Stomach (tissue), 9 donors: Measurements from ENCODE around the gene RAPGEF3. TPM values are rescaled to one million over a fixed set of nuclear protein-coding genes. Genes with fewer than 3 reads are reported as not detected.

ENCODE experiments used
- DNase-seq, 2 donors: peaks; one replicate each; pipeline versions ENCODE4 v3.0.0 to v3.0.0-alpha.2; 2013 to 2019
- H3K27ac ChIP-seq, 5 donors: fragments of 200-600 bp in 4 of 5; sonication (generic) in 4 of 5; one replicate each; pipeline ENCODE4 v1.5.1; 2013 to 2019; ENCODE audit warnings: mild to moderate bottlenecking in 1 of 5, moderate library complexity in 1 of 5
- H3K27me3 ChIP-seq, 3 donors: fragments of 200-600 bp; sonication (generic); one replicate each; pipeline ENCODE4 v1.5.1; 2017 to 2019; ENCODE audit warnings: mixed run types in 1 of 3
- H3K36me3 ChIP-seq, 4 donors: fragments of 200-600 bp; sonication (generic); 1 replicate in 3 of 4; 2 replicates in 1 of 4; pipeline ENCODE4 v1.5.1; 2016 to 2019
- H3K4me1 ChIP-seq, 4 donors: fragments of 200-600 bp; sonication (generic); one replicate each; pipeline ENCODE4 v1.5.1; 2016 to 2019
- H3K4me3 ChIP-seq, 4 donors: fragments of 200-600 bp; sonication (generic) in 3 of 4; one replicate each; pipeline ENCODE4 v1.5.1; 2016 to 2019; ENCODE audit warnings: mild to moderate bottlenecking in 1 of 4
- H3K9me3 ChIP-seq, 4 donors: fragments of 200-600 bp; sonication (generic); one replicate each; pipeline ENCODE4 v1.5.1; 2016 to 2019
- EP300 ChIP-seq: sonication (generic); formaldehyde crosslinking; IDR thresholded peaks from one replicate; pipeline ENCODE4 v1.6.1; 2017; ENCODE audit warnings: antibody characterized with exemption
- POLR2A ChIP-seq, 4 donors: fragments of 450-650 bp; IDR thresholded peaks; one replicate each; pipeline ENCODE4 v1.6.1; 2016; ENCODE audit warnings: antibody characterized with exemption in 4 of 4, control low read depth in 2 of 4, mild to moderate bottlenecking in 1 of 4, moderate library complexity in 1 of 4
- POLR2AphosphoS5 ChIP-seq, 3 donors: sonication (generic); formaldehyde crosslinking; IDR thresholded peaks; one replicate each; pipeline ENCODE4 v1.6.1; 2016; ENCODE audit warnings: antibody characterized with exemption in 3 of 3
- WGBS, 5 donors: extraction: QIAGEN DNeasy Blood & Tissue Kit in 3 of 5; methylation state at CpG; one replicate each; pipeline versions ENCODE4 v1.1.5 to v1.1.7; 2013 to 2018; 5-methylcytosine and 5-hydroxymethylcytosine counted together
- intact Hi-C: fragments of 100-400 bp; cut with DNase I; formaldehyde crosslinking; loops from one replicate; pipeline ENCODE4 v1.15.1; 2023; ENCODE audit warnings: low total_unique reads
- polyA plus RNA-seq, 3 donors: library from polyadenylated mRNA; stranded (reverse); fragments of 200-250 nt; gene quantifications; one replicate each; pipeline ENCODE4 v1.2.3, GENCODE V29; 2013
- total RNA-seq, 5 donors: library from RNA; depleted of rRNA; stranded (reverse); fragments of >200 nt; gene quantifications; one replicate each; pipeline versions ENCODE4 v1.1.0 to v1.2.3, GENCODE V29; 2014 to 2016
- TF ChIP-seq, protein P1 (sequence below), 7 experiments: fragments of 450-650 bp in 4 of 7; fragments of 200-600 bp in 3 of 7; sonication (generic) in 3 of 7; IDR thresholded peaks; one replicate each; pipeline ENCODE4 v1.5.1; 2016 to 2019; ENCODE audit warnings: antibody characterized with exemption in 7 of 7, control low read depth in 2 of 7, mild to moderate bottlenecking in 1 of 7
- donor health status: healthy with polysubstance abuse.
- donor health status: Bipolar disorder and iron deficiency.
- donor health status: healthy.

Gene RAPGEF3
- total and polyA plus RNA-seq, 8 donors: 15.9 to 114 (median 23.9) TPM

DNA sequence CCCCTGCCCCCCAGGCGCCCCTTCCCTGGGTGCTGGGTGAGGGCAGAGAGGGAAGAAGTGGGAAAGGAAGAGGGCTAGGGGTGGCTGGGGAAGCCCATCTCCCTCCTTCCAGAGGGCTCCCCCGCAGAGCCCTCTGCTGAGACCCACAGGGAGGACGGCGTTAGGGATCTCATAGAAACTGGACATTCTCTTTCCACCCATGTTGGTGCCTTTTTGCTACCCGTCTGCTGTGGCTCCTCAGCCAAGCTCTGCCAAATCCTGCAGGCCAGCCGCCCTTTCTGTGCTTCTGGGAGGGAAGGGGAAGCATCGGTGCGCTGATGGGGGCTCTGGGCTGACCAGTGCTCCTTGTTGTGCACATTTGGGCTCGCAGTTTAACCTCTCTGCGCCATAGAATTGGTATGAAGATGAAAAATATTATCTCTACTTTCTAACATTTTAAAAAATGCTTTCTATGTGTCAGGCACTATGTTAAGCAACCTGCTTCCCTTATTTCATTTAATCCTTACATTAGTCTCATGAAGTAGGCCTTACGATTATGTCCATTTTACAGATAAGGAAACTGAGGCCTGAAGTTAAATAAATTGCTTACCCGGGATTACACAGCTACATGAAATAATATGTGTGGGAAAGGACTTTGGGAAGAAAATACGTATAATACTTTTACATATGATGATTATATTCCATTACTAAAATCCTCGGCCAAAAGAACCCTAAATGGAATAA is 15.3 kb upstream of the RAPGEF3 start:
- 46 to 57% (median 51%) methylated on average over 13 to 14 of the region's 14 CpGs for WGBS, 5 donors
- intact Hi-C loops: no loop called here
- no peaks in the 10 kb centered on the region for H3K36me3 ChIP-seq
- peak overlapping the region; percentile 80 to 97 (median 87) for H3K4me3 ChIP-seq
- H3K9me3 ChIP-seq: no peaks in the 10 kb centered on the region
- H3K27ac ChIP-seq: peak overlapping the region in 4 of 5 donors; percentile 83 to 91 (median 88)
- no peaks in the 10 kb centered on the region for H3K27me3 ChIP-seq
- TF ChIP-seq, protein P1, sequence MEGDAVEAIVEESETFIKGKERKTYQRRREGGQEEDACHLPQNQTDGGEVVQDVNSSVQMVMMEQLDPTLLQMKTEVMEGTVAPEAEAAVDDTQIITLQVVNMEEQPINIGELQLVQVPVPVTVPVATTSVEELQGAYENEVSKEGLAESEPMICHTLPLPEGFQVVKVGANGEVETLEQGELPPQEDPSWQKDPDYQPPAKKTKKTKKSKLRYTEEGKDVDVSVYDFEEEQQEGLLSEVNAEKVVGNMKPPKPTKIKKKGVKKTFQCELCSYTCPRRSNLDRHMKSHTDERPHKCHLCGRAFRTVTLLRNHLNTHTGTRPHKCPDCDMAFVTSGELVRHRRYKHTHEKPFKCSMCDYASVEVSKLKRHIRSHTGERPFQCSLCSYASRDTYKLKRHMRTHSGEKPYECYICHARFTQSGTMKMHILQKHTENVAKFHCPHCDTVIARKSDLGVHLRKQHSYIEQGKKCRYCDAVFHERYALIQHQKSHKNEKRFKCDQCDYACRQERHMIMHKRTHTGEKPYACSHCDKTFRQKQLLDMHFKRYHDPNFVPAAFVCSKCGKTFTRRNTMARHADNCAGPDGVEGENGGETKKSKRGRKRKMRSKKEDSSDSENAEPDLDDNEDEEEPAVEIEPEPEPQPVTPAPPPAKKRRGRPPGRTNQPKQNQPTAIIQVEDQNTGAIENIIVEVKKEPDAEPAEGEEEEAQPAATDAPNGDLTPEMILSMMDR (IDR thresholded peaks at IDR 0.05): no peak
- TF ChIP-seq POLR2A (IDR thresholded peaks at IDR 0.05) (no peak), EP300 (no peak), POLR2AphosphoS5 (IDR thresholded peaks at IDR 0.05) (no peak)
- DNase-seq: no peak
- peaks cover 40 to 76% (median 64%) of the 10 kb centered on the region in 4 donors for H3K4me1 ChIP-seq

DNA sequence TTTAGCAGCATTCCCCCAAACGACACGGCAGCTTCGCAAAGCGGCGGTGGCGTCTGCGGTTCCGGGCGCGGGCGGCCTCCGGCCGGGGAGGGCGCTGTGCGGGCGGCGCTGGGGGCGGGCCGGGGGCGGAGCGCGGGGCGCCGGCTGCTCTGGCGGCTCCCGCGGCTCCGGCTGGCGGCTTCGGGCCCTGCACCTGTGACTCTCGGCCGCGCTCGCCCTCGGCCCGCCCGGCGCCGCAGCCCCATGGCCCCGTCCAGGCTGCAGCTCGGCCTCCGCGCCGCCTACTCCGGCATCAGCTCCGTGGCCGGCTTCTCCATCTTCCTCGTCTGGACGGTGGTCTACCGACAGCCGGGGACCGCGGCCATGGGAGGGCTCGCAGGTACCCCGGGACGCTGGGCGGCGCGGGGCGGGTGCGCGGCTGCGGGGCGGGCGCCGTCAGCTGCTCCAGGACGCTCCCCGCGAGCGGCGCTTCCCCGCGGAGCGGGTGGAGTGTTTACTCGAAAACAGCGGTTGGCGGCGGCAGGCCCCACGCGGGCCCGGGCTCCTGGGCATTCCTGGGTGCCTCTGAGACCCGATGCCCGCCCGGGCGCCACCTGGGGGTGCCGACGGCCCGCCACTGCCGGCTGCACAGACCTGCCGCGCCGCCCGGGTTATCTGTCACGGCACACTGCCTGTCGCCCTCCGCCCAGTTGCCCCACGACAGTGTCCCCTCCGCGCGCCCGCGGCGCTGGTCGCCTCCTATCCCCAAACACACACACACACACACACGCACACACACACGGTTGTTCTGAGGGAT is 14.6 kb upstream of the RAPGEF3 start, which contains the start of gene SLC48A1:
TSS of gene SLC48A1 (plus strand) at position 177 of the 796 bp plus-strand sequence. CDS start at position 244, 67 bp downstream.
- Histone ChIP-seq H3K36me3 (no peaks in the 10 kb centered on the region), H3K27me3 (no peaks in the 10 kb centered on the region), H3K27ac (peak within 1 kb of the TSS; percentile 83 to 92 (median 90)), H3K9me3 (no peaks in the 10 kb centered on the region), H3K4me3 (peak within 1 kb of the TSS; percentile 80 to 97 (median 87)), H3K4me1 (peaks cover 34 to 68% (median 57%) of the 10 kb centered on the region in 4 donors)
- TF ChIP-seq POLR2A (IDR thresholded peaks at IDR 0.05) (no peak), POLR2AphosphoS5 (IDR thresholded peaks at IDR 0.05) (peak in 1 of 3 donors; percentile 87)
- TF ChIP-seq, protein P1 (IDR thresholded peaks at IDR 0.05): peak in 3 of 7 experiments; percentile 12 to 65 (median 27)
- WGBS, 5 donors: 0 to 1% (median 0%) methylated on average over 40 to 106 of the region's 106 CpGs
- intact Hi-C loops: no loop called here
- peak; percentile 83 to 92 for DNase-seq

DNA sequence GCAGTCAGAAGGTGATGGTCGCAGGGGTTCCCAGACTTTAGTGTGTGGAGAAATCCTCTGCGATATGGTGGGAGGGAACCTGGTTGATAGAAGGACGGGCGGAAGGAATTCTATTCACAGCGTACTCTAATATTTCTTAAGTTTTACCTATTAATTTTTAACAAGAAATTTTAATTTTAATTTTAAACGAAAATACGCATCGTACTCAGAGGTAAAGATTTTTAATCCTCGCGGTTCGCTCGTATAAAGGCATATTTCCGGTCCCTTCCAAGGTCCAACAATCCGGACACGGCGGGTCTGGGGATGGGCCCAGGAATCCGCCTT is 14.0 kb upstream of the RAPGEF3 start:
- H3K4me1 ChIP-seq: peaks cover 29 to 62% (median 52%) of the 10 kb centered on the region in 4 donors
- TF ChIP-seq, protein P1 (IDR thresholded peaks at IDR 0.05): peak in 1 of 7 experiments; percentile 10
- TF ChIP-seq POLR2AphosphoS5 (IDR thresholded peaks at IDR 0.05): no peak
- no peaks in the 10 kb centered on the region for H3K9me3 ChIP-seq
- H3K36me3 ChIP-seq: no peaks in the 10 kb centered on the region
- WGBS, 5 donors: 10 to 13% (median 11%) methylated on average over 17 of the region's 17 CpGs
- no peaks in the 10 kb centered on the region for H3K27me3 ChIP-seq
- peak overlapping the region; percentile 80 to 97 (median 87) for H3K4me3 ChIP-seq
- peak overlapping the region; percentile 79 to 91 (median 87) for H3K27ac ChIP-seq
- intact Hi-C loops: no loop called here
- no peak for DNase-seq

DNA sequence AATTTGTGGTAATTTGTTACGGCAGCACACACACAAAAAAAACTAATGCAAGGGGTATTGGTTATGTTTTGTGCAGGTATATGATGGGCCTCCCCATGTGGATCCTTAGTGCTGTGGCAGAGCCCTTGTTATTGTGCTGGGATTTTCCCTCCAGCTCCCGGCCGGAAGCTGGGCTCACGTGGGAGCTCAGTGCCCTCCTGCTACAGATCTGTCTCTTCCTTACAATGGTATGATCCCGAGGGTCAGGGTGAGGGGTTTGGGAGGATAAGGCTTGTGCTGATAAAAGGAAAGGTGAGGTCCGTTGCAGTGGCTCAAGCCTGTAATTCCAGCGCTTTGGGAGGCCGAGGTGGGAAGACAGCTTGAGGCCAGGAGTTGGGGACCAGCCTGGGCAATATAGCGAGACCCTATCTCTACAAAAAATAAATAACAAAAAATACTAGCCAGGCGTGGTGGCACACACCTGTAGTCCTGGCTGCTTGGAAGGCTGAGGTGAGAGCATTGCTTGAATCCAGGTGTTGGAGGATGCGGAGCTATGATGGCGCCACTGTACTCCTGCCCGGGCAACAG is 13.5 kb upstream of the RAPGEF3 start:
- H3K27ac ChIP-seq: peak overlapping the region in 1 of 5 donors; percentile 83
- no peaks in the 10 kb centered on the region for H3K9me3 ChIP-seq
- peak overlapping the region in 3 of 4 donors; percentile 80 to 97 (median 82) for H3K4me3 ChIP-seq
- H3K27me3 ChIP-seq: no peaks in the 10 kb centered on the region
- TF ChIP-seq, protein P1 (IDR thresholded peaks at IDR 0.05): no peak
- TF ChIP-seq POLR2AphosphoS5 (IDR thresholded peaks at IDR 0.05): no peak
- TF ChIP-seq EP300: no peak
- TF ChIP-seq POLR2A (IDR thresholded peaks at IDR 0.05): no peak
- no peak for DNase-seq
- intact Hi-C loops: no loop called here
- 67 to 80% (median 69%) methylated on average over 13 of the region's 13 CpGs for WGBS, 5 donors
- H3K4me1 ChIP-seq: peaks cover 24 to 57% (median 47%) of the 10 kb centered on the region in 4 donors
- no peaks in the 10 kb centered on the region for H3K36me3 ChIP-seq
